ENCODE data around the gene EEF1AKMT4.

Gene EEF1AKMT4

GRCh38 chr3:184249412-184250166 is at the start of gene EEF1AKMT4:
TSS of gene EEF1AKMT4 (plus strand) at chr3:184249672. CDS start at chr3:184249695, 23 bp downstream.
- peak; percentile 65 for TF ChIP-seq CTCF (IDR thresholded peaks at IDR 0.05; ENCODE audit: control insufficient read depth, extremely low read depth, insufficient read depth)
- peak within 1 kb of the TSS; percentile 73 for H3K4me3 ChIP-seq (ENCODE audit: low read depth, low read length)
- peak; percentile 97 for DNase-seq (ENCODE audit: low read depth)

GRCh38 chr3:184200825-184201224 is 48.6 kb upstream of the EEF1AKMT4 start:
- no peak for DNase-seq (ENCODE audit: low read depth)
- no peak for TF ChIP-seq CTCF (IDR thresholded peaks at IDR 0.05; ENCODE audit: control insufficient read depth, extremely low read depth, insufficient read depth)
- no peak overlapping the region for H3K4me3 ChIP-seq (ENCODE audit: low read depth, low read length)

GRCh38 chr3:184203526-184203925 is 45.9 kb upstream of the EEF1AKMT4 start:
- no peak for TF ChIP-seq CTCF (IDR thresholded peaks at IDR 0.05; ENCODE audit: control insufficient read depth, extremely low read depth, insufficient read depth)
- DNase-seq (ENCODE audit: low read depth), result no peak
- H3K4me3 ChIP-seq (ENCODE audit: low read depth, low read length), result no peak overlapping the region

GRCh38 chr3:184209146-184209923 is 40.1 kb upstream of the EEF1AKMT4 start:
- TF ChIP-seq CTCF (IDR thresholded peaks at IDR 0.05; ENCODE audit: control insufficient read depth, extremely low read depth, insufficient read depth), result no peak
- H3K4me3 ChIP-seq (ENCODE audit: low read depth, low read length), result no peak overlapping the region
- no peak for DNase-seq (ENCODE audit: low read depth)

GRCh38 chr3:184211297-184211696 is 38.2 kb upstream of the EEF1AKMT4 start:
- H3K4me3 ChIP-seq (ENCODE audit: low read depth, low read length), result no peak overlapping the region
- TF ChIP-seq CTCF (IDR thresholded peaks at IDR 0.05; ENCODE audit: control insufficient read depth, extremely low read depth, insufficient read depth), result no peak
- DNase-seq (ENCODE audit: low read depth), result no peak

GRCh38 chr3:184211718-184212117 is 37.8 kb upstream of the EEF1AKMT4 start:
- no peak for TF ChIP-seq CTCF (IDR thresholded peaks at IDR 0.05; ENCODE audit: control insufficient read depth, extremely low read depth, insufficient read depth)
- H3K4me3 ChIP-seq (ENCODE audit: low read depth, low read length), result no peak overlapping the region
- no peak for DNase-seq (ENCODE audit: low read depth)
